HEK293T (cell line): ENCODE data around the gene CCDC30.

ENCODE experiments used
- ELF4 ChIP-seq: fragments of 450-650 bp; IDR thresholded peaks from 2 replicates; pipeline ENCODE4 v1.6.1; 2017; ENCODE audit warnings: antibody characterized with exemption
- FOXM1 ChIP-seq: fragments of 450-650 bp; IDR thresholded peaks from 2 replicates; pipeline ENCODE4 v1.6.1; 2017; ENCODE audit warnings: mild to moderate bottlenecking, borderline replicate concordance
- HDGF ChIP-seq: fragments of 450-650 bp; IDR thresholded peaks from 2 replicates; pipeline ENCODE4 v1.6.1; 2017; ENCODE audit warnings: antibody characterized with exemption, borderline replicate concordance
- LEF1 ChIP-seq: fragments of 450-650 bp; IDR thresholded peaks from 2 replicates; pipeline ENCODE4 v1.6.1; 2017; ENCODE audit warnings: mild to moderate bottlenecking, borderline replicate concordance
- SUZ12 ChIP-seq: fragments of 450-650 bp; IDR thresholded peaks from 2 replicates; pipeline ENCODE4 v1.6.1; 2016; ENCODE audit warnings: mild to moderate bottlenecking
- ZNF384 ChIP-seq: fragments of 450-650 bp; IDR thresholded peaks from 2 replicates; pipeline ENCODE4 v1.6.1; 2016

DNA sequence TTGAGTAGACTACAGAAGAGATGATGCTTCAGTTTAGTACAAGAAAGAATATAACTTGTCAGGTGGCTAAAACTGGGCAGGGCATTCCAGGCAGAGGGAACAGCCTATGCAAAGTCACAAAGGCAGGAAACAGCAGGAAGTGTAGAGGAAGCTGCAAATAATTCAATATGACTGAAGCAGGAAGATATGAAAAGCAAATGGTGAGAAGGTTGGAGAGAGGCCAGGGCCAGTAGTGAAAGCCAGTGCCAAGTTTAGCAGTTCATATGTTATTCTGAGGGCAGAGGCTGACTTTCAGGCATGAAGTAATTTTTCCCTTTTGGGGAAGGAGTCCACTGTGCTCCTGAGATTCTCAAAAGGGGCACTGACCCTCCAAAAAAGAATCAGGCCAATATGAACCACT lies 211.1 kb downstream of the CCDC30 start:
- no peak for TF ChIP-seq ELF4
- no peak for TF ChIP-seq HDGF
- TF ChIP-seq FOXM1 = no peak
- TF ChIP-seq ZNF384 = no peak
- no peak for TF ChIP-seq SUZ12
- TF ChIP-seq LEF1 = no peak
